ENCODE data around the gene ARHGAP15.

ARHGAP15 gene

DNA sequence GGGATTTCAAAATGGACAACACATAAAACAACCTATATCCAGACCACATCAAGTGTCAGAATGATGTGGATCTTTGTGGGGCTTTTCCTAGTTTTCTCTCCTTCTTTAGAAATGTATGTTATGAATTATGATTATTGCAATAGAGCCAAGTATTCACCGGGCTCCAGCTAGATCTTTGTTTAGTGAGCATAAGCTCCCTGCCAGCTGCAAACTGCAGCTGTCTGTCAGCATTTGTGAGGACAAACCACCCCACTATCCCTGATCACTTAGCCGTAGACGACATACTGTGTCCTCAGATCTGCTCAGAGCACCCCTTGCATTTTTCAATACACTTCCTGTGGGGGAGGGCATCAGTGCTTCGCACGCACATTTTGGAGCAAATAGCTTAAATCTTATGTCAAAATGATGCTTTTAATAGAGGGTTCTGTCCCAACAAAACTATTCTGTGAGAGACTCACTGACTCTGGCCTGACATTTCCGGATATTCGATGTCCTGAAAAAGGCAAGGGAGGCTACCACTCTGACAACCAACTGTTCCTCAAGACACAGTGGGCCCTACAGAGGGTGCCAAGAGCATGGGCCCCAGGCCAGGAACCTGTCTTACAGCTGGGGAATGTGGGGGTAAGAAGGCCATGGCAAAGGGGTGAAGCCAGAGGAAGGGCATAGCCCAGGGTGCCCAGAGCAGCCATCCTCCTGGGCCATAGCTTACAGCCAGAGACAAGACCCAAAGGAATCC, 346.0 kb downstream of the ARHGAP15 start:
- in situ Hi-C loops (cut with HindIII; ENCODE audit: low sequenced_read_pairs) = no loop called here

DNA sequence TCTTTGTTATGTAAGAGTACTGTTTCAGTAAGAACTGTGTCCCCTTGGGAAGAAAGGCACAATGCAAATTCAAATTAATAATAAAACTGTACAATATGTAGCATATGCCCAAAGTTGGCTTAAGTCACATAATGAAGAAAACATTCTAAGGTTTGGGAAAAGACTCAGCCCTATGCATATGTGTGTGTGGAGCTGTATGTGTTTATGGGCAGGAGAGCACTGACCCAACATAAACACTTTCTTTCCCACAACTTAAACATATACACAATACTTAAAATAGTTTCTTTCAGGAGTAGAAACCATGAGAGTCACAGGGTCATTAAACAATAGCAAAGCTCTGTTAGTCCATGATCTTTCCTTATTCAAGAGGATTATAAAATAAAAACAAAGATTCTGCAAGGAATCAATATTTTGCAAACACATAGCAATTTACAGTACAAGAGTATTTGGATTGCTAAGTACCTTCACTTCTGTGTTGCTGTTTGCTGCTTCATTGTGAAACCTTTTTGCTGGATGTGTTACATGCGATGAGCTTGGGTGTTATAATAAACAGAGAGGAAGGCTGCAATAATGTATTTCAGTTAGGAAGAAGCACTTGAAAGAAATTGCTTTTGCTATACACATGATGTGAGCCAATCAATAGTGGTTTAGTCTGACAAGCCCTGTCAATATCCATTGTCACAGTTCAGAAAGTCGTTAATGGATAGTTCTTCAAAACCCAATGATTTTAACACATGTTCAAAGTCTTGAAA, 347.3 kb downstream of the ARHGAP15 start:
- in situ Hi-C loops (cut with HindIII; ENCODE audit: low sequenced_read_pairs) = no loop called here

DNA sequence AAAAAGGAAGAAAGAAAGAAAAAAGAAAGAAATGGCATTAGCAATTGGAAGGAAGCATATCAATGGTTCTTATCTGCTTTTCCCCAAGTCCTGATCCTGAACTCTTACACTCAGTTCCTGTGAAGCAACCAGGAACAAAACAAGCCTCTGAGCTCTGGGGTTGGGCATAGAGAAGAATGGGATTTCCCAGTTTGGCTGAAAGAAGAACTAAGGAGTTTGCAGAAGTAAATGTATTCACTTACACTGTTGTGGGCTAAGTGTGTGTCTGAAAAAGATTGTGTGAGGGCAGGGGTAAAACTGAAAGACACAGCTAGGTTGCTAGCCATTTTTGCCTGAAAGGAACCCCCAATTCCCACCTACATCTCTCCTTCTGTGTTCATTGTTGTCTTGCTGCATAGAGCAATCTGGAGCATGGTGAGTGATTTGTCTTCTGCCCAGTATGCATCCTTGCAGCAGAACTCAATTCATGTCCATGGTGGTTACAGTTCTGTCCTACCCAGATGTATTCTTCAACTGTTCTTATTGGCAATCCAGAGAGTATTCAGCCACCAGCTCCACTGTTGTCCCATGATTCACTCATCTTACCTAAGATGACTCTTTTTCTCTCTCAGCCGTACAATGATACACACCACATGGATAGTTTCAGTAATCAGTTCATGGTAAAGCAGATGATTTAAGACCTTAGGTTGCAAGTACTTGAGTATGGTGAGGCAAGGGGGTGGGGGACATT, 348.7 kb downstream of the ARHGAP15 start:
- in situ Hi-C loops (cut with HindIII; ENCODE audit: low sequenced_read_pairs) = no loop called here

DNA sequence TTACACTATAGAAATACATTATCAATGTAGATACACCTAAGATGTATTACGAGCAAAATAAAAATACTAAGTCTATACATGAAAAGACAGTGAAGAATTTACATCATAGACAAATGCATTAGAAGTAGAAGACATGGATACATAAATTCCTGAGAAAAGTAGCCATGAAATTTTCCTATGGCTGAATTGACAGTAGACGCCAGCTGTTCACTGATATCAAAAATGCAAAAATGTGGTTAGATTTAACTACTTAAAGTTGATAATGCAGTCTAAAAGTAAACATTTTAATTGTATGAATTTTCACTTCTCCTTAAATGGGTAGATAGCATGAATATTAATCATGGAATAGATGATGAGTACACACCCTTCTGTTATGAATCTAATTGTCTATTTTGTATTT, 350.9 kb downstream of the ARHGAP15 start:
- in situ Hi-C loops (cut with HindIII; ENCODE audit: low sequenced_read_pairs) = no loop called here

DNA sequence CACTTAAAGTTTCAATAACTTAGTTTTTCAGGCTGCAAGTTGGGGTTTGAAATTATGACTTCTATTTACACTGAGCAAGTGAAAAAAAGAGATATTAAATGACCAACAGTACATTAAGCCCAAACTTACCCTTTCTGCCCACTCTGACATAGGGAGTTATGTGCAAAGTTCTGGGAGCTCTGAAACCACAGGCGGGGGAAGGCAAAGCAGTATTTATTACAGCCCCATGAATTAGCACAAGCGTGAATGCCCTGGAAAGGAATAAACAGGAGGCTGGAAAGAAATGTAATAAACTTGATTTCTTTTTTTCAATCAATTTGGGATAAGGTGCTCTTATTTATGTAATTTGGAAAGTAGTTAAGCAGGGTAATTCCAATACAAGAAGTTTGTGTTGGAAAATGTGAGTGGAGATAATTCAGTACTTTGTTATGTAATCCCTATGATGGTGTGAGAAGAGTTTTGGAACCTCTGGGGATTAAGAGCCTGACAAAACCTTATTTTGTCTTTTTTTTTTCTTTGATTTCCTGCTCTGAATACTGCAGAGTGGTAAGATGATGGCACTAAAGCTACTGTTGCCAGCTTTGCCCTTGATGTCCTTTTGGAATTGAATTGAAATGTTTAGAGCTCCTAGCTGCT, 351.5 kb downstream of the ARHGAP15 start:
- in situ Hi-C loops (cut with HindIII; ENCODE audit: low sequenced_read_pairs) = no loop called here

DNA sequence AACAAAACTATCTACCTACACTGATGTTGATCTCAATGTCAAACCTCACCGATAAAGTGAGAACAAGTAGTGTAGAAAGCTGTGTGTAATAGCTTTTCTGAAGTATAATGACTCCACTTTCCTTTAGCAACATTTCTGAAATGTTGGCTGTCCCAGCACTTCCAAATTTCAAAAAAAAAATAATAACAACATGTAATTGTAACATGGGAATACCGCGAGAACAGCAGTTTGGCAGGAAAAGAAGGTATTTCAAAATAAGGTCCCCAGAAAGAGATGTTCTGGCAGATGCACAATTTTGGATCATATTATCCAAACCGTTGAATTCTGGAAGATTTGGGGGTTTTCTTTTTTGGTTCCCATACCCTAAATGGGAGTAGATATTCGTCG, 352.0 kb downstream of the ARHGAP15 start:
- in situ Hi-C loops (cut with HindIII; ENCODE audit: low sequenced_read_pairs) = no loop called here

DNA sequence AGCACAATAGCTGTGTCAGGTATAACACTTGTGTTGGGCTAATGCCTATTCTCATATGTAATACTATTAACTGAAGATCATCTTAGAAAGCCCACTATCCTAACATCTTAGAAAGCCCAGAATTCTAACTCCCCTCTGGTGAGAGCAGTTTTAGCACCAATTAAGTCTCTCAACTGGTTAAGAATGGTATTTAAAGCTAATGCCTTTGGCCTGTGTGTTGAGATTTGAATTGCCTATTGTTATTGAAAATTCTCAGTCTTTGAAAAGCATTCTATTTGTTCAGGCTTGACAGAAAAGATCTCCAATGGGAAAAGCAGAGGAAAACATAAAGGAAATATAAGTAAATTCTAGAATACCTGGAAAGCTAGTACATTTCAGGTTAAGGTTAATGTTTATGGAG, 352.5 kb downstream of the ARHGAP15 start:
- in situ Hi-C loops (cut with HindIII; ENCODE audit: low sequenced_read_pairs) = no loop called here

DNA sequence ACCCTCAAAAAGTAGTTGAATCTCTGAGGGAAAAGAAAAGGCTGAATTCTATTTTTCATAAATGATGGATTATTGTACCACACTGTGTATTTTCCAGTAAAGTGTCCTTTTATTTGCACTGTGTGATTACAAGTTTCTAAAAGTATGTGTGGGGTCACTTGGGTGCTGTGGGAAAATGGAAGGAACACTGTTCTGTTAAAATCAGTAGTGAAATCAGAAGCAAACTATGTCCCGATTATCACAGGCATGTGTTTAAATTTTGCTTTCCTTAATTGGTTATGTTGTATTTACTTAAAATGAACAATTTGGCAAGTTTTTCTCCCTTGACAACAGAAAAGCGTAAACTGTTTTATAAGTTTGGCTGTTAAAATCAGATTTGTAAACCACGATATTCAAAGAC, 353.1 kb downstream of the ARHGAP15 start:
- in situ Hi-C loops (cut with HindIII; ENCODE audit: low sequenced_read_pairs) = no loop called here

DNA sequence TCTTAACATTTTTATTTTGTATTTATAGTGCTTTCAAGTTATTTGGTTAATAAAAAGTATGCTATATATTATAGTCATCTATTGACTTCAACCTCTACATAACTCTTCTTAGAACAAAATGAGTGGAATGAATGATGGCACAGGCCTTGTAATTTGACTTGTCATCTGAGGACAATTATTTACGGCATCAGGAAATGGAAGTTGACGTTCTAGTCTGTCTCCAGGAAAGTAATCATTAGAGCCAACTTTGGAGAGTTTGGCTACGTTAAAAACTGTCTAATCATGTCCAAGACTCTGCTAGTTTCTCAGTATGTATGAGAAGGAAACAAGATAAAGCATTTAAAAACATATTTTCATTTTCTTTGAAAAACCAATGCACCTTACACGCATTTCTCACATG, 353.6 kb downstream of the ARHGAP15 start:
- in situ Hi-C loops (cut with HindIII; ENCODE audit: low sequenced_read_pairs) = no loop called here

DNA sequence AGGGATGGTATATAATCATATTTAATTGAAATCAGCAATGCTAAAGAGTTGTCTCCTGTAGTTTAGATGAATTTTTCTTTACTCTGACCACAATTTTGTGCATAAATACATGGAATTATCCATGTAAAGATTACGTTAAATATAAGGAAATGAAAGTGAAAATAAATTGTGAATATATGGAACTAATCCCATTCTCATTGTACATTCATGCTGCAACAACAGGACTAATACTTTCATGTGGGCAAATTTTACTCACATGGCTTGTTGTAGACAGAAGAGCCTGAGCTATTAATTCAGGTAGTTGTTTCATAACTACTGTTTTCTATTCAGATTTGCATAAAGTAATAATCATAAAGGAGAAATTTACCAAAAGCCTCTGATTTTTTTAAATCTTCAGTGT, 357.8 kb downstream of the ARHGAP15 start:
- in situ Hi-C loops (cut with HindIII; ENCODE audit: low sequenced_read_pairs) = no loop called here

DNA sequence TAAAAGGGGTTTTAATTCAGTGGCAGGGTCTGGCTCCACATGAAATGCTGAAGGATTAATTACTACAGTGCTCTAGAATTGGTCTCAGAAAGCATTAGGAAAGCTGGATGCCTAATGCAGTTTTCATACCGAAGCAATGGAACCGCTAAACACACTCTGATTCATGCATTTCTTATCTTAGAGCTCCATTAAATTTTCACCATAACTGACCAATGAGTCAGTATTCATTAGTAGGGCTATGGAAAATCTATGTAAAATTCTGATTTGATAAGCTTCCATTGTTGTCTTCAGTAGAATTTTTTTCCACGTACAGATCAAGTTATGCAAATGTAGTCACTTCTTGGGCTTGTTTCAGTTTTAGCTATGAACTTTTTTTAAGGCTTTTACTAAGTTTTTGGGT, 359.9 kb downstream of the ARHGAP15 start:
- in situ Hi-C loops (cut with HindIII; ENCODE audit: low sequenced_read_pairs) = no loop called here

DNA sequence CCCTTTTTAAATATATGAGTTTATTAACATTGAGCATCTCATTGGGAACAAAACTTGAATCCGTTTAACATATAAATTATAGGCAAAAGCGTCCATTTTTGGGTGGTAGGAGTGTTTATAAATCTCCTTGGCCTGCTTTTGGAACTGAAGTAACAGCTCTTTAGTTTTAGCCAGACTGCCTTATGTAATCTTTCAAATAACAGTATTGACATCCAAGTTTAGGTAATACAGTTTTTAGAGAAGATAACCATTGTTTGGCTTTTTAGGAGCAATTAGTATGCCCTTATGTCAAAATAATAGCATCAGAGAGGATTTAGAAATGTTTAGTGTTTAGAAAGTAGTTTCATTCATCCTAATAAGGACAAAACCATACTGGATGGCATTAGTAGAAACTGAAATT, 361.9 kb downstream of the ARHGAP15 start:
- in situ Hi-C loops (cut with HindIII; ENCODE audit: low sequenced_read_pairs) = no loop called here

DNA sequence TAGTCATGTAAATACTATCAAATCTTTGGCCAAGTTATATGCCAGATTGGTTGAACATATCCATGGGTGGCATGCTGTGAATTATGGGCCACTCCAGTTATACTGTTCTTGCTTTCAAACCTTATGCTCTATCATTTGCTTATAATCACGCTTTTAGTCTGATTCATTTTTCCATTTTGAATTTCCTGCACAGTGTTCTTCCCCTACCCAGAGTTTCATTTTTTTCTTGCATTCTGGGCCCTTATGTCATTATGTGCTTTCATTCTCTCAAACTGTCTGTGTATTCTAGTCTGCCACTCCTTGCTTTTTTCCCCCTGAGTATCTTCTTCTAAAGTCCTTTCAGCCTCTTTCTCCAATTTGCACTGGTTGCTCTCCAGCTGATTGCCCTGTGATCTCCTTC, 364.1 kb downstream of the ARHGAP15 start:
- in situ Hi-C loops (cut with HindIII; ENCODE audit: low sequenced_read_pairs) = no loop called here

DNA sequence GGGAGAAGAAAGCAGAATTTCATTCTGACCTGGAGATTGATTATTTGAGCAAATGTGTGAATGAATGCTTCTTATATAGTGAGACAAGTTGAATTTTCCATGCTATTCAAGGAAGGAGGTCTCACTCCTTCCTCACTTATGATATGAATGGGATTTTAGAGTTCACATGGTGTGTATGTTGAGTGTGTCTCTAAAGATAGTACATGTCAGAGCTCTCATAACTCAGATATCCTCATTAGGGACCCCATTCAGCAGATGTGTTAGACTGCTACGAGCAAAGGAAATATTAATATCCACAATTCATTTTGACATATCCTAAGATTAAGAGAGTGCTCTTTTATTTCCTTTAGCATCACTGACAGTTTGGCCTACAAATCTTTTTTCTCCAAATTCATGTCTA, 368.5 kb downstream of the ARHGAP15 start:
- in situ Hi-C loops (cut with HindIII; ENCODE audit: low sequenced_read_pairs) = no loop called here

DNA sequence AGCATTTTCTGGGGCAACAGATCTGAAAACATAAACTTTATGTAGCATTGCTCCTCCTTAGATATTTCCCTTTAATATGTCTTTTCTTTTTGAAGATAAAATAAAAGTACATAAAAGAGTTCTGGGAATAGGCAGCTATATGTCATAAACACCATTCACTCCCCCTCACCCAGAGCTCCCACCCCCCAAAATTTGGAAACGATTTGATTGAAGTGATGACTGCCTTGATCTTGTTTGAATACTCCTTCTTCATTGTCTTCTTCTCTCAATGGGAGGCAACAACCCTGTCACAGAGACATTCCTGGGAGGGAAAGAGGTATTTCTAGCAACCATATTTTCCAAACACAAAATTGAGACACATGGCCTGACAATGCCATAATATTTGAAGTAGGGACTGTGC, 369.3 kb downstream of the ARHGAP15 start:
- in situ Hi-C loops (cut with HindIII; ENCODE audit: low sequenced_read_pairs) = no loop called here

DNA sequence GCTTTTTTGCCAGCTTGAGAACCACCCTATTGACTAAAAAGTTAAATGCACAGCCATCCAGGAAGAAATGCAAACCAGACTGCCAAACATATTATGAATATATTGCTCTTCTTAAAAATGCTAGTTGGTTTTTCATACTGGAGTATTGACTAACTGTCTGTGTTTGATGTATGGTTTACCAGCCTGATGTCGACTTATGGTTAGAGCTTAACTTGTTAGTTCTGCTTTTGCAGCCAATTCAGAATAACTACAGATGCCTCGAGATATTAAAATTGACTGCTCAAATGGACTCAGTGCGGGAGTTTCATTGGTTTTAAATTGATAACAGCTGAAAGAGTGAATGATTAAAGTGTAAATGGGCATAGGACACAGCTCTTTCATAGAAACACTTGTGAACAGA, 369.8 kb downstream of the ARHGAP15 start:
- in situ Hi-C loops (cut with HindIII; ENCODE audit: low sequenced_read_pairs) = no loop called here

DNA sequence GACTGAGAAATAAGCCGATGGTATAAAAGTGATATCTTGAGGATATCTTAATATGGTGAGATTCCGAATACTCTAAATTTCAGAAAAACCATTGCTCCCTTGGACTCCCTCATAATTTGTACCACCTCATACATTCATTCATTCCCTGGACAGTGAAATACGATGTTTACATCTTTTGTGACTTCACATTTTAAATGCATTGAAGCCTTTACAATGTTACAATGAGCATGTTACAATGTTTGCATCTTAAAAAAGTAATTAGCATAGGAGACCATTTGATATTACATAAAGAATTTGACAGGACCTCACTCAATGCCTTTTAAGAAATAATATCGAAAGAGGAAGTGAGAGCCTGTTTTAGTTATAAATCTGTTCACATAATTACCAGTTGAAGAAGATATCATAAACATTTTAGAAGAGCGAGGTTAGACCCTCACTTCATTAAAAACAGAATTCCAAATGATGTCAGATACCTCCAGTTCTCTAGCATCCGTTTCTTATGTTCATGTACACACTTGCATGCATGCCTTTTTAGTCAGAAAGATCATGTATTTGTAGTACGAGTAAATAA, 372.0 kb downstream of the ARHGAP15 start:
- in situ Hi-C loops (cut with HindIII; ENCODE audit: low sequenced_read_pairs) = no loop called here

DNA sequence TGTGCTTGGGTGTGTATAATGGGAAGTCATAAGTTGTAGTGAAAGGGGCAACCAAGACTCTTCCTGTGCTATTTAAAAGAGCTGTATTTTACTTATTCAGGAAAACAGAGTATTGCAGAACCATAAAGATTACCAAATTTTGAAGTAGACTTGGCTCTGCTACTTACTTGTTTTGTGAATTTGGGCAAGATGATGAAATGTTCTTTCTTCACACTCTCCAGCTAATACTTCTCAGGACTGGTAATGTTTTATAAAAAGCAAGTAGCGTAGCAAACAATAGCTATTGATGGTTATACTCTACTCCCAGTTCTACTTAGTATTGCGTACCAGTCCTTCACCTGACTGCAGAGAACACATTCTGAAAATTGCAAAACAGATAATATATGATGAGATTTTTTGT, 374.1 kb downstream of the ARHGAP15 start:
- in situ Hi-C loops (cut with HindIII; ENCODE audit: low sequenced_read_pairs) = no loop called here

DNA sequence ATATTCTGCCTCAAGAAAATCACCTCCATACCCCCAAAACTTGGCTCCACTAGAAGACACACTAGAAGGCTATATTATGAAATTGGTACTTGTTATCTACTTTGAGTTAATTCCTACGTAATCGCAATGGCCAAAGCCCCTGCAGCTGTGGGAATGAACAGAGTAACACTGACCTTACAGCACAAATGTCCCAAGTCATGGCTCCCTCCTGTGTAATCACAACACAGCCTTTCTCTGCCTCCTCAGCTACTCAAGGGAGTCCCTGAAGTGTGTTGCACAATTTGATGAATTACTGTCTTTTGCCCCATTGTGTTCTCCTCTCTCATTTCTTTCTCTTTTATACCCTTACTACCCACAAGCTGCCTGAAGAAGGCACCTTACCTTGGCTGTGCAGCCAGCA, 375.2 kb downstream of the ARHGAP15 start:
- in situ Hi-C loops (cut with HindIII; ENCODE audit: low sequenced_read_pairs) = no loop called here

DNA sequence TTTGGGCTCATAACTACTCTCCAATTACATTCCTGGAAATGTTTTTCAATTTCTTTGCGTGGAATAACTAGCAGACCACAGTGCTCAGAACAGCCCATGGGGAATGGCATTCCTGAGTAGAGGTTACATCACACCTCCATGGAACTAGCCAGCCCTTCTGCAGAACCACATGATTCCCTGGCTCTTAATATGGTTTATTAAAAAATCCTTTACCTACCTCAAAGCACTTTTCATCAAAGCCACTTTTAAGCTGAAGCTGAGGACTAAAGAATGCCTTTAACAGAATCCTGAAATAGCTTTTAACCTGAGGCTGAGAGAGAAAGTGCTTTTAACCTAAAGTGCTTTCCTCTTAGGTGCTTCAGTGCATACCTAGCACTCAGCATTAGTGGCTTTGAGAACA, 376.3 kb downstream of the ARHGAP15 start:
- in situ Hi-C loops (cut with HindIII; ENCODE audit: low sequenced_read_pairs) = no loop called here

DNA sequence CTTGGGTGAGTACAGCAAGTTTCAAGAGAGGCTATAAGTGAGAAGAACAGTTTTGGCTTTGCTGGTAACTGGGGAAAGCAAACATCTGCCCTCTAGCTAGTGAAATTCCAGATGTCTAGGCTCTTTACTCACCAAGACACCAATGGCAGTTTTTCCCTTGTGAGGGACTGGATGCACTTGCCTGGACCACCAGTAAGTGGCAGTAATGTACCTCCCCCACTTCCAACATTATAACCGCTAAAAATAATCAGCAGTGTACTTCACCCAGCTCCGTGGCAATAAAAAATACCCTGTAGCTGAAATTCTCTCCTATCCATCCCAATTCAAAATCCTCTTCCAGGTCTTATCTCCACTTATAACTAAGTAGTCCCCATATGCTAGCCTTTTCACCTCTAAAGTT, 383.9 kb downstream of the ARHGAP15 start:
- in situ Hi-C loops (cut with HindIII; ENCODE audit: low sequenced_read_pairs) = no loop called here
